HG03159 (cell line): ENCODE data around the gene EML2.
"Not testable (repeated sequence)": the region's sequence is repeated elsewhere in the genome, so short reads cannot be mapped to it uniquely, and the experiment has no call there.

Experiments used
- ATAC-seq: cut with Tn5 transposase; IDR thresholded peaks from one replicate; pipeline ENCODE4 v1.9.1; 2021; ENCODE audit warnings: mild to moderate bottlenecking, moderate library complexity; ENCODE audit not compliant: unreplicated experiment

EML2 gene

GRCh38 chr19:45615795-45616703 is 23.1 kb downstream of the EML2 start:
- ATAC-seq = peak; percentile 50

GRCh38 chr19:45615056-45615455 is 24.1 kb downstream of the EML2 start:
- not testable (repeated sequence) for ATAC-seq

GRCh38 chr19:45613926-45614725 is 25.1 kb downstream of the EML2 start:
- ATAC-seq = peak; percentile 42

GRCh38 chr19:45608948-45609347 is 30.2 kb downstream of the EML2 start:
- no peak for ATAC-seq

- ATAC-seq = no peak
These were observed 31.8 kb downstream of the EML2 start for GRCh38 chr19:45607071-45608029.

GRCh38 chr19:45601524-45602374 is 37.4 kb downstream of the EML2 start, which contains the start of gene GPR4:
GPR4 (minus strand) TSS chr19:45602212; CDS start chr19:45591866, 10,346 bp downstream.
- no peak for ATAC-seq

- no peak for ATAC-seq
These were observed 38.1 kb downstream of the EML2 start for GRCh38 chr19:45601115-45601514.

- no peak for ATAC-seq
These were observed 38.8 kb downstream of the EML2 start for GRCh38 chr19:45600340-45600885.

- no peak for ATAC-seq
These were observed 39.9 kb downstream of the EML2 start for GRCh38 chr19:45599286-45599685.

- no peak for ATAC-seq
These were observed 40.8 kb downstream of the EML2 start for GRCh38 chr19:45598267-45599001.

- no peak for ATAC-seq
These were observed 41.6 kb downstream of the EML2 start for GRCh38 chr19:45597425-45598111.

- ATAC-seq = no peak
These were observed 43.4 kb downstream of the EML2 start for GRCh38 chr19:45595814-45596213.

GRCh38 chr19:45593520-45593919 is 45.7 kb downstream of the EML2 start:
- no peak for ATAC-seq

- no peak for ATAC-seq
These were observed 46.8 kb downstream of the EML2 start for GRCh38 chr19:45592366-45592765.

- ATAC-seq = no peak
These were observed 47.6 kb downstream of the EML2 start for GRCh38 chr19:45591638-45592005.

- ATAC-seq = no peak
These were observed 48.1 kb downstream of the EML2 start for GRCh38 chr19:45591004-45591637.

GRCh38 chr19:45590300-45591003 is 48.7 kb downstream of the EML2 start:
- no peak for ATAC-seq
